NCI-H1105 (cell line): ENCODE data around the gene N4BP2.

Source experiments
- DNase-seq: peaks from one replicate; lab custom pipeline; 2025; lab: John Stamatoyannopoulos, UW

Gene N4BP2

DNA sequence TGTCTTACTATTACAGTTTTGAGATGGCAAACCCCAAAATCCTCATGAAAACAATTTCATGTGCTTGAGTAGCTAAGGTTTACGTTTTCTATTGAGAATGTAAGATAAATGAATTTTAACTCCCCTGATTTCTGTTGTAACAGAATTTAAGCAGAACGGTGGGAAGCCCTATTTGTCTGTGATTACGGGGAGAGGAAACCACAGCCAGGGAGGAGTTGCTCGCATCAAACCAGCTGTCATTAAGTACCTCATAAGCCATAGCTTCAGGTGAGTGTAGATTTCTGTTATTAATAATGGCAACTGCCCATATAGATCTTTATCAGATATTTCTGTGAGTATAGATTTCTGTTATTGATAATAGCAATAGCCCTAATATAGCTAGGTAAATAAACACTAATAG is 96.0 kb downstream of the N4BP2 start:
- no peak for DNase-seq

DNA sequence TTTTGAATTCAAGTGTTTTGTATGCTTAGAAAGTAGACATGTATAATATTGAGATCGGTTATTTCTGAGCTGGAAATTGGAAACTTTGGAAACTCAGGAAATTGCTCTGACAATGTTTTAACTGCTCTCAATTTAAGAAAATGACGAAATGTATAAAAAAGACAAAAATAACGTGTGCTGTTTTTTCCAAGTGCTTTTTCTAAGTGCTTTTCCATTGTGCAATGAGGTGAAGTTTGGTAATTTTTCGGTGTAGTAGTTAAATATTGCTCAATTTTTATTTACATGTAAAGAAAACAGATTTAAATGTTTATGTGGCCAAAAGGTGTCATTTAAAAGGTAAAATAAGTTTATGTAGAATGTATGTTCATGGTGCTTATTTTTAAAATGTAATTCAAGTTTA is 100.8 kb downstream of the N4BP2 start:
- DNase-seq = no peak

DNA sequence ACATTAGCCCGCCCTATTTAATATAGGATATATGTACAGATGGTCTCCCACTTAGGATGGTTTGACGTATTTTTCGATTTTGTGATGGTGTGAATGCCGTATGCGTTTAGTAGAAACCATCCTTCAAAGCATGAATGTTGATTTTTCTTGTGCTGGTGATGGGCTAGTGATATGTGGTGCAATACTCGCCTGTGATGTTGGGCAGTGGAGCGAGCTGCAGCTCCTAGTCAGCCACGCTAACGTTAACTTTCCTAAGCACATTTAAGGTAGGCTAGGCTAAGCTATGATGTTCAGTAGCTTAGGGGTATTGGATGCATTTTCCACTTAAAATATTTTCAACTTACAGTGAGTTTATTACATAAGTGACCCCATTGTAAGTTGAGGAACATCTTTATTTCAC is 103.6 kb downstream of the N4BP2 start:
- DNase-seq = no peak

DNA sequence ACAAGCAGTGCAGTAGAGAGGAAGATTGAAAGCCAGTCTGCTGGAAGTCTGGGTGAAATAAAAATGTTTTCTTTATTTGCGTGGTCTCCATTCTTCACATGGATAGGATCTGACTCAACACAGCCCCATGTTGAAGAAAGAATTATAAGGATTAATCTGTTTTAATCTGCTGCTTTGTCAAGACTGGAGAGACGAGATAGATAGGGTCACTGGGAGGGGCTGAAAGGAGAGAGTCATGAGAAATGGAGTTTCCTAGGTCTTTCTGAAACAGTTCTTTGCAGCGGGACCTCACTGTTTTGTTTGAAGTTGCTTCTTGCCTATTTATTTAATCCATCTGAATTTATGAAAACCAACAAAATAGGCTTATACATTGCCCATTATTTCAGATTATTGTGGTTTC is 107.8 kb downstream of the N4BP2 start:
- no peak for DNase-seq

DNA sequence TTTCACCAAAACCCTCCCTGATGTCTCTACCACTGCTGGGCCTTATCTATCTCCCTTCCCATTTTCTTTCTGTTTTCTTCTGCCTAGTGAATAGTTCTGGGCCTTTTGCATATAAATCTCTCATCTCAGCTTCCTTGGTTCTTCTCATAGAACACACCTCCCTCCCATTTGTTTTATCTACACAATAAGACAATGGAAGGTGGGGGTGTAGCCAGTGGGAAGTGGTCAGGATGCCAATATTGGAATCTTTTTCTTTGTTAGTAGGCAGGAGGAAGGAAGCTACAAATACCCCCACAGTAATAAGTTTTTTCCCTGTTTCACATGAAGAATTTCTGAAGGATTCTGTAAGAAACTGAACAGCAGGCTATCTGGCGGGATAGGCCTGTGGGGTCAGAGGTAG is 109.3 kb downstream of the N4BP2 start:
- no peak for DNase-seq

DNA sequence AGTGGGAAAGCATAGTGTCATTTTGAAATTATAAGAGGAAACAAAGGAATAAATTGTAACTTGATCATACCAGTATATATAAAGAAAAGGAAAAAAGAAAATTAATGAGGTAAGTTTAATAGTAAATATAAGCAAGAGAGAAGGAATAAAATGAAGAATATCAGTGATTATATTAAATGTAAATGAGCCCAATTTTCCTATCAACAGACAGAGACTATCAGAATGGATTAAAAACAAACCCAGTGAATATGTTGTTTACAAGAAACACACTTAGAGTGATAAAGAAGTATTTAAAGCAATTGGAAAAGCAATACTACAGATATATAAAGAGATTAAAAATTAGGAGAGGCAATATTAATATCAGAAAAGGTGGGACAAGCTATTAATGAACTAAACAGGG is 111.4 kb downstream of the N4BP2 start:
- DNase-seq = no peak

DNA sequence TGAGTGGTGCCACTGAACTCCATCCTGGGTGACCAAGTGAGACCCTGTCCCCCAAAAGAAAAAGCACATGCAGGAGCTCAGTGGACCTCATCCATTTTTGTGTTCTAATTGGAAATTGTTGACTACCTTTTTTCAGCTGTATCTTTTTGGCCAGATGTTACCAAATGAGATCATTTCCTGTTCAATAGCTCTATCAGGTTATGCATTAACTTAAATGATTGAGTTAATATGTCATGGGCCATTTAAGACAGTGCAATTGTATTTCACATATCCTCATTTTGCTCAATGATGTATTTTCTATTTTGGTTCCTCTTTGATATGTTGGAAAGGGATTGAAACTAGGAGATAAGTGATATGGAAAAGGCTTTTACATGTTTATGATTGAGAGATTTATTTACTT is 113.9 kb downstream of the N4BP2 start:
- DNase-seq = no peak

DNA sequence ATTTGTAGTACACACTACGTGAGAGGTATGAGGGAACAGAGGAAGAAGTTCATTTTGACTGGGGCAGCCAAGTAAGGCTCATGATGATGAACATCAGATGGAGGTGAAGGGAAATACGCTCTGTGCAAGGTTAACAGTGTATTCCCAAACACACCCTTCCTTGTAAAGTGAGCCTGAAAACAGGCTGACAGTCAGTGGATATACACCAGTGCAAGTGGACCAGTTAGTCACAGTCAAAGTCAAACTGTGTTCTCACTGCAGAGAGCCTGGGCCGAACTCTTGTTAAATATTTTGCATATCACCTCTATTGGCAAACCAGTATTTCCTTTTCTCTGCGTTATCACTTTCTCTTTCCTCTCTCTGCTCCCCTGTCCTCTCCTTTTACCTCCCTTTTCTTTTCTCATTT is 116.8 kb downstream of the N4BP2 start:
- no peak for DNase-seq

DNA sequence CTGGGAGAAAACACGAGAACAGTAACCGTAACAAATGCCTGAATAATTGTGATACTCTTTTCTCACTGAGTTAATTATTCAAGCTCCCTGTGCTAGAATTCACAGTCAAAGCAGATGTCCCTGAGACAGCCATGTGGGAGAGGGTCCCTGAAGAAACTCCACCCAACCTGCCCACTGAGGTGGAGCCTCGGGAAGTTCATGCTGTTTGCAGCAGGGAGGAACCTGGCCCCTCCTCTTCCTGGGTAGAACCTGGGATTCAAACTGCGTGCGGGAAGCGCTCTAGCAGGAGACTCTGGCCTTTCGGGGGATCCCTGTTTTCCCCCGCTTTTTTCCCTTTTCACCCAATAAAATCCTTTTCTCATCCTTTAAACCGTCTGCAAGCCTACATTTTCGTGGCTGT is 120.0 kb downstream of the N4BP2 start:
- no peak for DNase-seq

DNA sequence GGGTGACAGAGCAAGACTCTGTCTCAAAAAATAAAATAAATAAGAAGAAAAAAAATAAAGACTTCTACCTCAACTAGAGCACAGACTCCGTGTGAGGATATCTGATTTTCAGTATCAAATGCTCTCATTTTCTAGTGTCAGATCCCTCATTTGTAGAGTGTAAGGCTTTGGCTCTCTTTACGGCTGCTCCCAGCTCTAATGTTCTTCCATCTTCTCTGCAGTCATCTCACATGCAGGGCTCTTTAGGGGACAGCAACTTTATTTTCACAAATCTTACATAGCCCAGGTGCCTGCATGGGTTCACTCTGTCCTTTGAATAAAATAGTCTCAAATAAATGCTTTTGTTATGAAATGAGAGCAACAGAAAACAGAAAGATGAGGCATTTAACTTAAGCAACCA is 120.9 kb downstream of the N4BP2 start:
- DNase-seq = no peak

DNA sequence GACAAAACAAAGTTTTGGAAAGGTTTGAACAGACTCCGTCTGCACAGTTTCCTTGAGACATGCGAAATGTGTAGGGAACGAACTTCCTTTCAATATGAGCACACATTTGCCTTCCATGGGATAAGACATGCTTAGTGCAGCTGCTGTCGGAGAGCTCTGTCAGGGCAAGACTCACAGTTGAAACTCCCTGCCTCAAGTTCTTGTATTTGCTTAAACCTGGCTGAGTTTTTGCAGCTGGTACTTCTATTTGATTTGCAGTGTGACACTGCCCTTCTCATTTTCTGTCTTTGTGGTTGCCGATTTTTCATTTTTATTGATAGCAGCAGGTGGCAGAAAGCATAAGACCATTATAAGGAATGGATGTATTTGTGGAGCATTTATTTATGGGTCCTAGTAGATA is 122.0 kb downstream of the N4BP2 start:
- DNase-seq = no peak

DNA sequence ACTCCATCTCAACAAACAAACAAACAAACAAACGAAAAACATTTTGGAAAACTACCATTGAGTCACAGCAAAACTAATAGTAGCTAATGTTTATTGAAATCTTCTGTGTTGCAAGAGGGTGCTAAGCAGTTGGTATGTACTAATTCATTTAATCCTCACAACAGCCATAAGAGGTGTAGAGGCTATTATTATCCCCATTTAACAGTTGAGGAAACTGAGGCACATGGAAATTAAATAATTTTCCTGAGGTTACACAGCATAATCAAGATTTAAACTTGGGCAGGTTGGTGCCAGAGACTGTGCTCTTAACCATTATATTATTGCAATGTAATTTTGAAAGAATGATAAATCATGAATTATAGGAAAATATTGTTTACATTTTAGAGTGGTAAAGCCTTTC is 122.7 kb downstream of the N4BP2 start:
- no peak for DNase-seq

DNA sequence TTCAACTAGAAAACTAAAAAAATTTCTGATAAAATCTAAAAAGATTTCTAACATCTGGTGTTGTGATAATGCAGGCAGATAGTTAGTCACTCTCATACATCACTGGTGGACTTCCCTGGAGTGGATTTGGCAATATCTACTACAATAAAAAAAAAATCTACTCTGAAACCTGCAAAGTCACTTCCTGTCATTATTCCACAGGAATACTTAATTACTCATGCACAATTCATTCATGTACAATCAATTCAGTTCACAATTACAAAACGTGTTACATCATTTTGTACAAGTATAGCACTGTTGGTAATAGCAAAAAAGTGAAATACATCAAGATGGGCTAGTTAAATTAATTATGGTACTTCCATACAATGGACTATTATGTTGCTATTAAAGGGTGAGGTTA is 123.7 kb downstream of the N4BP2 start:
- no peak for DNase-seq

DNA sequence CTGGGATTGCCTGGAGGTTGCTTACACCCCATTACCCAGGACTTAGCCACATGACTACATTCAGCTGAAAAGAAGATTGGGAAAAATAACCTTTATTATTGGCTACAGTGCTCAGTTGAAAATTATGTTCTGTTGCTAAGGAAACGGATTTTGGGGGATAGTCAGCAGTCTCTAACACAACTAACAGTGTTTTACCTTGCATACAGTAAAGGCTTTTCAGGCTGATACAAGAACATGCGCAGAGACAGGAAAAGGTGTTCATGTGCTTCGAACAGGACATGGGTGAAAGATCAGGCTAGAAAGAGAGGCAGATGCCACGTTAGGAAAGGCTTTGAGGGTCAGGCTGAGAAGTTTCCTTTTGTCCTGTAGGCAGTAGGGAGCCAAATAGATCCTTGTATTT is 125.4 kb downstream of the N4BP2 start:
- no peak for DNase-seq

DNA sequence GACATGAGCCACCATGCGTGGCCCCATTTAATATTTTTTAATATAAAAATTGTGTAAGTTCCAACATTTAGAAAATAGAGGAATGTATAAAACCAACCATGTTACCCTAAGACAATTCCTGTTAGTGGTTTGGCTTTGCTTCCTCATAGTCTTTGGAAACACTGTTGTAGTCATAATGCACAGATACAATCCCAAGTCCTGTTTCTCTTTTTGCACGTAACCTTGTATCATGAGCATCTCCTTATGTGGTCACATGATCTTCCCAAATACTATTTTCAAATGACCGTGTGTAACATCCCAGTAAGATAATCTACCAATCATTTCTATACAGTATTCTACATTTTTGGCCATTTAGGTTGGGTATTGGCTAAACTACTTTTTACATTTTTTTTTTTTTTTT is 126.3 kb downstream of the N4BP2 start:
- no peak for DNase-seq

DNA sequence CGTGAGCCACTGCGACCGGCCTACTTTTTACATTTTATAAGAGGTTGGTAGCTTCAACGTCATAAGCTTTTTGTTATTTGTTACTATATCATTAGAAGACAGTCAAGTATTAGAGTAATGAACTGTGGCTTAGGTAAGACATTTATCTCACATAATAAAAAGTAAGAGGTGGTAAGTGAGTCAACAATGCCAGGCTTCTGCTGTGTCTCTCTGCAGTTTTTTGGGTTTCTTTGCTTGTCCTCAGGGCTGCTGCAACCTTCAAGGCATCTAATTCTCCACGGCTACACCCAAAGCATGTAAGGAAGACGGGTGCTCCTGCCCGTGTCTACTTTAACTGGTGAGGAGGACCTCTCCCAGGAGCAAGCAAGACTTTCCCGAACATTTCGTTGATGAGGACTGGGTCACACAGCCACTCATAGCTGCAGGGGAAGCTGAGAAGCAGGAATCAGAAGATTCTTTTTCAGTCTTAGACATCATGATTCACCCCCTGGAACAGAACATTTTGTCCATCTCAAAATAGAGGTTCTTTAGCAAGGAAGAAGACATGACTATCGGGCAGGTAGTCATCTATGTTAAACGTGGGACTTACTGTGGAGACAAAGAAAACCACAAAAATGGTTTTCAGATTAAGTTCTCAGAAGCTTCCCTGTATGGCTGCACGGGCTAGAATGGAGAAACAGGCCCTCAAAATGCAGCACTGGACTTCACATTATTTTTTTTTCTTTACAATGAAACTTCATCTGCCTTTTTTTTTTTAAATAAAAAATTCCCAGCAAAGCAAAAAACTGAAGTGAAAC is 127.2 kb downstream of the N4BP2 start:
- no peak for DNase-seq

DNA sequence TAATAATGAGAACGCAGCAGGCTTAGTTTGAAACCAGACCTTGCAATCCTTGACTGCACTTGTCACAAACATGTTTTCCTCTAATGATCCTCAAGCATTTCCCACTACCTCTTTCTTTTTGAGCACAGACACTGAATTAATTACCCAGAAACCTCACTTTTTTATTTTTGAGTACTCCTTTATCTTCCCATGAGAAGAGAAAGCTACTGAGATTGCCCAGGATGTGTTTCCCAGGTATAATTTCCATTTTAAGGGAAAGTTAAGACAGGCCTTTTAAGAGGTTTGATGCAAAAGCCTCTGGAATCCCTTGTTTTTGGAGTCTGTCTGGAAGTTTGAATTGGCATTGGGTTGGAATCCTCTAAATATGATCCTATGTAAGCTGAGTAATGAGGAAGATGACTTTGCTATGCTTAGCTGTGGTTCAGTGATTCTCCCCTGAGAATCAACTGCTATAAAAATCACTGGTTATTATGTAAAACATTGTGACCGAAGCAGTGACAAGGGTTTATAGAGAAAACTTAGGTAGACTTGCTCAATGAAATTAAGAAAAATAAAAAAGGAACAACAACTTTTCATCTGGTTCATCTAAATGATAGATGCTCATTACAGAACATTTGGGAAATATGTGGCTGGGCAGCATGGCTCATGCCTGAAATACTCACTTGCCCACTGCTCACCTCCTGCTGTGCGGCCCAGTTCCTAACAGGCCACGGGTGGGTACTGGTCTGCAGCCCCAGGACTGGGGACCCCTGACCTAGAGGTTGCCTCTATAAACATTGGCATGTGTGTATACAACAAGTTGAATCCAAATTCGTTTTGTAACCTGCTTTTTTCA is 129.4 kb downstream of the N4BP2 start:
- DNase-seq = no peak

DNA sequence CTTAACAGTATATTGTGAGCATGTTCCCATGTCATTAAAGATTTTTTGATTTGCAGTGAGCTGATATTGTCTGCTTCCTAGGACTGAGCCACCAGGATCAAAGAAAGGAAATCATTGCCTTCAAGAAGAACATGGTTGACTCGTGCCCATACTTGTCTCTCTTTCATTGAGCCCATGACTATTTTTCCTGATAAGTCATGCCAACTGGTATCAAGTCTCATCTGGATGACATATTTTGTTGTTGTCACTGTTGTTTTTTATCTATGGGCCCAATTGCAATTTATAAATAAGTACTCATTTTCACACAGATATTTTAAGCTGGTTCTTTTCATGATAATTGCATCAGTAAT is 130.0 kb downstream of the N4BP2 start:
- DNase-seq = no peak

DNA sequence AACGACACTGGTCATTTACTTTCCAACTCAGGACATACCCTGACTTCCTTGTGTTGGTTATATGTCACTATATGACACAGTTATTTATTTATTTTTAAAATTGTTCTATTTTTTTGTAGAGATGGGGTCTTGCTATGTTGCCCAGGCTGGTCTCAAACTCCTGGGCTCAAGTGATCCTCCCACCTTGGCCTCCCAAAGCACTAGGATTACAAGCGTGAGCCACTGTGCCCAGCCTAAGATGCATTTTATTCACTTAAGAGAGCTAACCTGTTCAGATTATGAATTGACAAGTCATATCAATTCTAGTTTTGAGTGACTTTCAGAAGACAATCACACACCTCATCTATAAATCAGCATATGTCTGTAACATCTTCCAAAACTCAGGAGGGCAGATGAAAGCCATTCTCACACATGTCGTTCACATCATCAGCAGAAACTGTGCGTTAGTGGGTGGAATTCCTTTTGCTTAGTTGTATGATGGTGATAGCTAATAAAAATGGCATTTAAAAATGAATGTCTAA is 130.8 kb downstream of the N4BP2 start:
- no peak for DNase-seq

DNA sequence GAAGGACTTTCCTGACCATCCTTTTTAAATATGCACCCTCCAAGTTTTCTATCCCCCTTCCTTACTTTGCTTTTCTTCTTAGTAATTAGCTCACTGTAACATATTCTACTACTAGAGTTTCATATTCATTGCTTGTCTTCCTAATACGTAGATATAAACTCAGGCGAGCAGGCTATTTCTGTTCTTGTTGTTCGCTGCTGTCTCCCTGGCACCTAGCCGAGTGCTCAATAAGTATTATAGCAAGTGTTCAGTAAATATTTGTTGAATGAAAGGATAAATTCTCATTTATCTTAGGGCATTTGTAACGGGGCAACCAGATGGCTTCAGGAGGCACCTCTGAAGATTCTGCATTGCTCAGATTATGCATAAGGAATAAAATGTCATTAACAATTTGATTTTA is 133.4 kb downstream of the N4BP2 start:
- peak; percentile 8 for DNase-seq

DNA sequence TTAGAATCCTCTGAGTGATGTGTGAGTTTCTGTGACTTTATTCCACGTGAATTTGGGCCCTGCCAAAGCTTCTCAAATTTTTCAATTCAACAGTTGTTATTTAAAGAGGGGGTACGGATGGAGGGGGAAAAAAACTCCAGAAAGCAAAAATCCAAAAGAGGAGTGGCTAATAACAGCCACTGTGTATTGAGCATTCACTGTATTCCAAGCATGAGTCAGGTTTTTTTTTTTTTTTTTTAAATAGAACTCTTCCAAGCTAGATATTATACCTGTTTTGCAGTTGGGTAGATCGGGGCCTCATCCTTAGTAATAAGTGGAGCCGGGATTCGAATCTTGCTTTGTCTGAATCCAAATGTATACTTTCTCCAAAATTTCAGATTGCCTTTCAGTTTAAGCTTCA is 133.8 kb downstream of the N4BP2 start:
- DNase-seq = no peak

DNA sequence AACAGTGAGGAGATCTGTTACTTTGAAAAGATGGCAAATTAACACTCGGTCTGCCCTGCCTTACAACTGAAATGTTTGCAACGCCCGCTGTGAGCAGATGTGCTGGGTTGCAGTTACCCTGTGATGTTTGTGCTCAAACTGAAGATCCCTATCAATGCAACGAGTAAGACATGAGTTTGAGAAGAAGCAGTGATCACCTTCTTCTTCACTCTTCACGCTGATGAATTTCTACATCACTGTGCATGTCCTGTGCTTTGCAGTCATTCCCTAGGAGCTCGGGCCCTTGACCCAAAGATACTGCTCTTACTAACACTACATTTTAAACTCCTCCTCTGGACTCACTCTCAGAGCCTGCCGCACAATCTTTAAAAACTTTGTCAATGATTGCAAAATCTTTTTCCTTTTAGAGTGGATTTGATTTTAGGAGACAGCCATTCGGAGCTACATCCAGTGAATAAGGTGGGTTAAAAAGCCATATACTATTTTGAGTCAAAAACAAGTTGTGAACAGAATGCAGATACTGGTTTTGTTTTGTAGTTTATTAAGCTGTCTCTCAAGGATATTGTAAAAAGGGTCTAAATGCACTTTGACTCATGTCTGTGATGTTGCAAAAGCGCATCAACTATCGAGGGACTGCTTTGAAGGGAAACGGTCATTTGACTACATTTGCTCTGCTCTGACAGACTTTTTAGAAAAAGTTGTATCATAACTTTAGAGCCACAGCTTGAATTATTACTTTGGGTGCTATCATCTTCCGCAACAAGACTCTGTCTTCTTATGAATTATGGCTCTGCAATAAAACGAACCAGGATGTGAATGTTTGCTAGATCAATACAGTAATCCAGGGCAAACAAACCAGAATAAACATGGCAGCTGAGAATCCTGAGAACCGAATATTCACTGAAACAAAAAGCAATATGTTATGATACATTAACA is 134.5 kb downstream of the N4BP2 start:
- DNase-seq = no peak
